ENCODE results near the gene PROM2.

PROM2 gene

GRCh38 chr2:95325590-95326432, 51.6 kb downstream of the PROM2 start:
- DNase-seq, result no peak

GRCh38 chr2:95326433-95327140, 52.3 kb downstream of the PROM2 start:
- DNase-seq, result no peak

- DNase-seq, result no peak
These were observed 53.6 kb downstream of the PROM2 start for GRCh38 chr2:95327861-95328260.

- no peak for DNase-seq
These were observed 54.3 kb downstream of the PROM2 start for GRCh38 chr2:95328358-95329125.

- DNase-seq, result no peak
These were observed 55.2 kb downstream of the PROM2 start for GRCh38 chr2:95329401-95329800.

- peak; percentile 37 for DNase-seq
These were observed 55.9 kb downstream of the PROM2 start for GRCh38 chr2:95329891-95330793.

- no peak for DNase-seq
These were observed 56.6 kb downstream of the PROM2 start for GRCh38 chr2:95330794-95331338.

GRCh38 chr2:95331606-95332005, 57.4 kb downstream of the PROM2 start:
- DNase-seq, result no peak

GRCh38 chr2:95332036-95332435, 57.8 kb downstream of the PROM2 start:
- no peak for DNase-seq

GRCh38 chr2:95333056-95333455, 58.8 kb downstream of the PROM2 start:
- DNase-seq, result no peak

- DNase-seq, result no peak
These were observed 59.7 kb downstream of the PROM2 start for GRCh38 chr2:95333888-95334338.

GRCh38 chr2:95334916-95335641, 60.8 kb downstream of the PROM2 start:
- DNase-seq, result no peak

- no peak for DNase-seq
These were observed 62.2 kb downstream of the PROM2 start for GRCh38 chr2:95336406-95336805.

- DNase-seq, result no peak
These were observed 63.6 kb downstream of the PROM2 start for GRCh38 chr2:95337829-95338228.

Data from SHP77 treated with DMSO at 0.1 percent for 48 hours (cell line).